Thoracic aorta (tissue), 2 donors: Measurements from ENCODE around the gene TAF5. TPM values are rescaled to one million over a fixed set of nuclear protein-coding genes. Genes with fewer than 3 reads are reported as not detected.

ENCODE experiments used
- ATAC-seq: fragments of 150-250 bp; one replicate; pipeline ENCODE4 v1.8.0; 2017; ENCODE audit warnings: low read depth; ENCODE audit not compliant: insufficient number of reproducible peaks, low FRiP score
- DNase-seq: peaks from one replicate; pipeline ENCODE4 v3.0.0-alpha.2; 2020; ENCODE audit warnings: low spot score
- H3K27ac ChIP-seq, 2 donors: fragments of 200-600 bp; sonication (generic); 1 replicate in 1 of 2; 2 replicates in 1 of 2; pipeline ENCODE4 v1.5.1; 2016; ENCODE audit warnings: mild to moderate bottlenecking in 2 of 2, moderate library complexity in 2 of 2
- H3K27me3 ChIP-seq: fragments of 200-600 bp; sonication (generic); replicated peaks from 2 replicates; pipeline ENCODE4 v1.6.0; 2016; ENCODE audit warnings: mild to moderate bottlenecking; ENCODE audit not compliant: insufficient read depth
- H3K36me3 ChIP-seq: fragments of 200-600 bp; sonication (generic); one replicate; pipeline ENCODE4 v1.5.1; 2016
- H3K4me1 ChIP-seq, 2 donors: fragments of 200-600 bp; sonication (generic); 1 replicate in 1 of 2; 2 replicates in 1 of 2; pipeline versions ENCODE4 v1.5.1 to v1.6.0; 2016; ENCODE audit warnings: low read depth in 2 of 2, mild to moderate bottlenecking in 1 of 2; ENCODE audit not compliant: control insufficient read depth in 1 of 2
- H3K4me3 ChIP-seq: fragments of 200-600 bp; sonication (generic); 2 replicates; pipeline ENCODE4 v1.5.1; 2016; ENCODE audit warnings: mild to moderate bottlenecking
- H3K9me3 ChIP-seq: fragments of 200-600 bp; sonication (generic); 2 replicates; pipeline ENCODE4 v1.5.1; 2016
- CTCF ChIP-seq: fragments of 200-600 bp; sonication (generic); IDR thresholded peaks from one replicate; pipeline ENCODE4 v1.5.1; 2019; ENCODE audit warnings: antibody characterized with exemption
- total RNA-seq, 2 donors: library from RNA; depleted of rRNA; stranded (reverse); fragments of >200 nt; gene quantifications; one replicate each; pipeline versions ENCODE4 v1.1.0 to v1.2.3, GENCODE V29; 2016

TAF5 gene
- 1 to 10 TPM; 3.7 to 5.3 TPM for total RNA-seq

GRCh38 chr10:103367782-103368518, at the start of gene TAF5:
Gene TAF5 (plus strand): TSS chr10:103367976. CDS start chr10:103367990, 14 bp downstream.
- DNase-seq (peak; percentile 76), ATAC-seq (peak; percentile 81)
- H3K9me3 ChIP-seq = no peaks in the 10 kb centered on the region
- no peaks in the 10 kb centered on the region for H3K27me3 ChIP-seq
- H3K4me3 ChIP-seq = peak within 1 kb of the TSS; percentile 84
- H3K36me3 ChIP-seq = no peaks in the 10 kb centered on the region
- no peak for TF ChIP-seq CTCF
- peaks cover 7 to 8% of the 10 kb centered on the region in 2 donors for H3K4me1 ChIP-seq
- H3K27ac ChIP-seq = peak within 1 kb of the TSS; percentile 67 to 80

- Histone ChIP-seq H3K9me3 (no peaks in the 10 kb centered on the region), H3K4me1 (no peaks in the 10 kb centered on the region), H3K27me3 (no peaks in the 10 kb centered on the region), H3K4me3 (no peak overlapping the region), H3K27ac (no peak overlapping the region), H3K36me3 (peaks cover 6% of the 10 kb centered on the region)
- ATAC-seq (no peak), DNase-seq (no peak)
- TF ChIP-seq CTCF = no peak
Observed at GRCh38 chr10:103327906-103328305, 39.9 kb upstream of the TAF5 start.

GRCh38 chr10:103333934-103334520, 33.7 kb upstream of the TAF5 start:
- H3K27ac ChIP-seq = no peak overlapping the region
- peaks cover 3% of the 10 kb centered on the region for H3K36me3 ChIP-seq
- H3K27me3 ChIP-seq = no peaks in the 10 kb centered on the region
- no peaks in the 10 kb centered on the region for H3K4me1 ChIP-seq
- TF ChIP-seq CTCF = peak; percentile 46
- ATAC-seq (no peak), DNase-seq (no peak)
- H3K4me3 ChIP-seq = no peak overlapping the region
- no peaks in the 10 kb centered on the region for H3K9me3 ChIP-seq

GRCh38 chr10:103334567-103334966, 33.2 kb upstream of the TAF5 start:
- no peaks in the 10 kb centered on the region for H3K27me3 ChIP-seq
- no peak for TF ChIP-seq CTCF
- peaks cover 3% of the 10 kb centered on the region for H3K36me3 ChIP-seq
- no peaks in the 10 kb centered on the region for H3K9me3 ChIP-seq
- DNase-seq = no peak
- no peak for ATAC-seq
- H3K4me1 ChIP-seq = no peaks in the 10 kb centered on the region
- H3K27ac ChIP-seq = no peak overlapping the region
- no peak overlapping the region for H3K4me3 ChIP-seq

- ATAC-seq (no peak), DNase-seq (no peak)
- H3K4me1 ChIP-seq = no peaks in the 10 kb centered on the region
- no peaks in the 10 kb centered on the region for H3K27me3 ChIP-seq
- H3K9me3 ChIP-seq = no peaks in the 10 kb centered on the region
- H3K27ac ChIP-seq = no peak overlapping the region
- H3K36me3 ChIP-seq = peaks cover 3% of the 10 kb centered on the region
- TF ChIP-seq CTCF = no peak
- no peak overlapping the region for H3K4me3 ChIP-seq
Observed at GRCh38 chr10:103336370-103336769, 31.4 kb upstream of the TAF5 start.
